Hepatocyte (in vitro differentiated cells): ENCODE measurements around the gene HNRNPUL1. TPM values are rescaled to one million over a fixed set of nuclear protein-coding genes. Genes with fewer than 3 reads are reported as not detected.

Experiments used
- DNase-seq: peaks from one replicate; pipeline ENCODE4 v3.0.0-alpha.2; 2016; ENCODE audit warnings: low spot score
- H2AFZ ChIP-seq: fragments of 200-600 bp; sonication (generic); 2 replicates; pipeline ENCODE4 v1.6.0; 2016; ENCODE audit warnings: antibody characterized with exemption, mild to moderate bottlenecking
- H3K27ac ChIP-seq: fragments of 200-600 bp; sonication (generic); 2 replicates; pipeline ENCODE4 v1.5.1; 2016; ENCODE audit warnings: mild to moderate bottlenecking
- H3K27me3 ChIP-seq: fragments of 200-600 bp; sonication (generic); 2 replicates; pipeline ENCODE4 v1.6.1; 2016
- H3K36me3 ChIP-seq: fragments of 200-600 bp; sonication (generic); replicated peaks from 2 replicates; pipeline ENCODE4 v1.5.1; 2016; ENCODE audit warnings: low read depth; ENCODE audit not compliant: insufficient read depth
- H3K4me1 ChIP-seq: fragments of 200-600 bp; sonication (generic); 2 replicates; pipeline ENCODE4 v1.5.1; 2016; ENCODE audit warnings: mild to moderate bottlenecking, moderate library complexity; ENCODE audit not compliant: insufficient read depth
- H3K4me2 ChIP-seq: fragments of 200-600 bp; sonication (generic); 2 replicates; pipeline ENCODE4 v1.6.0; 2016
- H3K4me3 ChIP-seq: fragments of 200-600 bp; sonication (generic); 2 replicates; pipeline ENCODE4 v1.5.1; 2016; ENCODE audit warnings: mild to moderate bottlenecking
- H3K79me2 ChIP-seq: fragments of 200-600 bp; sonication (generic); 2 replicates; pipeline ENCODE4 v1.6.0; 2017; ENCODE audit warnings: mild to moderate bottlenecking
- H3K9me2 ChIP-seq: fragments of 200-600 bp; sonication (generic); replicated peaks from 2 replicates; pipeline ENCODE4 v1.6.0; 2017; ENCODE audit warnings: mild to moderate bottlenecking; ENCODE audit not compliant: insufficient read depth
- H3K9me3 ChIP-seq: fragments of 200-600 bp; sonication (generic); 2 replicates; pipeline ENCODE4 v1.5.1; 2016; ENCODE audit warnings: low read depth, mild to moderate bottlenecking
- H4K20me1 ChIP-seq: fragments of 200-600 bp; sonication (generic); 2 replicates; pipeline ENCODE4 v1.6.0; 2016; ENCODE audit warnings: mild to moderate bottlenecking; ENCODE audit not compliant: insufficient read depth, poor library complexity, severe bottlenecking
- CTCF ChIP-seq: fragments of 200-600 bp; sonication (generic); IDR thresholded peaks from 2 replicates; pipeline ENCODE4 v1.5.1; 2016; ENCODE audit warnings: antibody characterized with exemption, mild to moderate bottlenecking; ENCODE audit not compliant: poor library complexity
- EZH2 ChIP-seq: fragments of 200-600 bp; sonication (generic); IDR thresholded peaks from 2 replicates; pipeline ENCODE4 v1.6.1; 2016; ENCODE audit warnings: antibody characterized with exemption, mild to moderate bottlenecking, borderline replicate concordance
- EZH2phosphoT487 ChIP-seq: fragments of 200-600 bp; sonication (generic); IDR thresholded peaks from one replicate; pipeline ENCODE4 v1.6.1; 2018; ENCODE audit warnings: antibody characterized with exemption, mild to moderate bottlenecking, low read depth, moderate library complexity; ENCODE audit not compliant: unreplicated experiment, severe bottlenecking
- WGBS: methylation state at CpG from one replicate; pipeline ENCODE4 v1.1.6; 2016; ENCODE audit warnings: low lambda C conversion rate; ENCODE audit errors: missing lambda C conversion rate; 5-methylcytosine and 5-hydroxymethylcytosine counted together
- polyA plus RNA-seq: library from polyadenylated mRNA; unstranded; fragments of >200 nt; fragmentation: Nextera tagmentation; extraction: Ambion mirVana; gene quantifications from 2 replicates; pipeline ENCODE4 v1.2.1, GENCODE V29; 2016
- total RNA-seq: library from RNA; depleted of rRNA; stranded (reverse); fragments of >200 nt; gene quantifications from 2 replicates; pipeline ENCODE4 v1.2.3, GENCODE V29; 2014

The HNRNPUL1 gene
- total and polyA plus RNA-seq, 2 experiments from 2014 or later, result 98.5 to 115 TPM

GRCh38 chr19:41261474-41262190 is 2.5 kb upstream of the HNRNPUL1 start:
- WGBS, result 69% methylated on average over 10 of the region's 10 CpGs
- H3K79me2 ChIP-seq, result peaks cover 22% of the 10 kb centered on the region
- H3K4me2 ChIP-seq, result peak overlapping the region; percentile 87
- peaks cover 8% of the 10 kb centered on the region for H3K4me1 ChIP-seq
- H3K4me3 ChIP-seq, result peak overlapping the region; percentile 28
- peak; percentile 25 for DNase-seq
- no peaks in the 10 kb centered on the region for H3K27me3 ChIP-seq
- peak overlapping the region; percentile 34 for H2AFZ ChIP-seq
- H4K20me1 ChIP-seq, result peaks cover 8% of the 10 kb centered on the region
- no peaks in the 10 kb centered on the region for H3K9me2 ChIP-seq
- no peaks in the 10 kb centered on the region for H3K36me3 ChIP-seq
- TF ChIP-seq CTCF, result no peak
- TF ChIP-seq EZH2, result no peak
- TF ChIP-seq EZH2phosphoT487, result no peak
- peak overlapping the region; percentile 76 for H3K27ac ChIP-seq
- H3K9me3 ChIP-seq, result no peaks in the 10 kb centered on the region

- peak overlapping the region; percentile 14 for H2AFZ ChIP-seq
- H3K27ac ChIP-seq, result peak overlapping the region; percentile 93
- no peaks in the 10 kb centered on the region for H3K9me3 ChIP-seq
- H4K20me1 ChIP-seq, result peaks cover 24% of the 10 kb centered on the region
- H3K4me2 ChIP-seq, result peak overlapping the region; percentile 87
- DNase-seq, result peak; percentile 80
- no peaks in the 10 kb centered on the region for H3K27me3 ChIP-seq
- H3K4me1 ChIP-seq, result peaks cover 19% of the 10 kb centered on the region
- no peaks in the 10 kb centered on the region for H3K9me2 ChIP-seq
- under 1% methylated on average over 46 of the region's 46 CpGs for WGBS
- TF ChIP-seq EZH2phosphoT487 (no peak), CTCF (no peak), EZH2 (no peak)
- H3K79me2 ChIP-seq, result peaks cover 38% of the 10 kb centered on the region
- no peaks in the 10 kb centered on the region for H3K36me3 ChIP-seq
- peak overlapping the region; percentile 13 for H3K4me3 ChIP-seq
Measured at GRCh38 chr19:41263042-41263849, 926 bp upstream of the HNRNPUL1 start.

DNA sequence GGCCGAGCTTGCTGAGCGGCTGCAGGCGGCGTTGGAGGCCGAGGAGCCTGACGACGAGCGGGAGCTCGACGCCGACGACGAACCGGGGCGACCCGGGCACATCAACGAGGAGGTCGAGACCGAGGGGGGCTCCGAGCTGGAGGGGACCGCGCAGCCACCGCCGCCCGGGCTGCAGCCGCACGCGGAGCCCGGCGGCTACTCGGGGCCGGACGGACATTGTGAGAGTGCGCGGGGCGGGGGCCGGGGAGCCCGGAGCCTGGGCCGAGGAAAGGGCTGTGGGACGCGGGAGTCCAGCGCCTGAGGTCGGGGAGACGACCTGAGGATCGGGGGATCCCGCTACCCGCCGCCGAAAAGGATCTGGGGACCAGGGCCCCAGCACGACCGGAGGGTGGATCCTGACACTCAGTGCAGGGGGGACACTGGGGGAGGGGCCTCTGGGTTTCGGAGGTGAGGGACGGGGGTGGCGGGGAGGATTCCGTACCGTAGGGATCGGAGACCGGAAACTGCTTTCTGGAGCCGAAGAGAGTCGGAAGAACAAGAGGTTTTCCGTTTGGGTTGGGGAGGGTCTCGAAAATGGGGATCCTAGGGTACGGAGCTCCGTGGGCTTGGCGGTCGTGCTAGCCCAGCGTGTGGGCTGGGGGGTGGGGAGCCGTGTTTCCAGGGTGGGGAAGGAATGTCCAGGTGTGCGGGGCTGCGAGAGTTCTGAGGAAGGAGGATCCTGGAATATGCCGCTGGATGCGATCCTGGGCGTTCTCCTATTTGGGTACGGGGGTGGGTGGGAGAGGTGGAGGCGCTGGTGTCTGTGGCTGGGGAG is 616 bp downstream of the HNRNPUL1 start:
- Histone ChIP-seq H3K79me2 (peaks cover 53% of the 10 kb centered on the region), H3K4me2 (peak overlapping the region; percentile 81), H2AFZ (peak overlapping the region; percentile 15), H3K4me1 (peaks cover 19% of the 10 kb centered on the region), H3K9me3 (no peaks in the 10 kb centered on the region), H3K9me2 (no peaks in the 10 kb centered on the region), H3K27ac (peak overlapping the region; percentile 99), H4K20me1 (peaks cover 25% of the 10 kb centered on the region), H3K36me3 (no peaks in the 10 kb centered on the region), H3K27me3 (no peaks in the 10 kb centered on the region), H3K4me3 (peak overlapping the region; percentile 32)
- no peak for TF ChIP-seq EZH2
- DNase-seq, result peak; percentile 81
- under 1% methylated on average over 58 of the region's 75 CpGs for WGBS
